ENCODE results near the gene KIF21A. TPM values are rescaled to one million over a fixed set of nuclear protein-coding genes. Genes with fewer than 3 reads are reported as not detected.

Gene KIF21A
- polyA plus RNA-seq, 10 donors = 4.1 to 6.2 (median 5.5) TPM

DNA sequence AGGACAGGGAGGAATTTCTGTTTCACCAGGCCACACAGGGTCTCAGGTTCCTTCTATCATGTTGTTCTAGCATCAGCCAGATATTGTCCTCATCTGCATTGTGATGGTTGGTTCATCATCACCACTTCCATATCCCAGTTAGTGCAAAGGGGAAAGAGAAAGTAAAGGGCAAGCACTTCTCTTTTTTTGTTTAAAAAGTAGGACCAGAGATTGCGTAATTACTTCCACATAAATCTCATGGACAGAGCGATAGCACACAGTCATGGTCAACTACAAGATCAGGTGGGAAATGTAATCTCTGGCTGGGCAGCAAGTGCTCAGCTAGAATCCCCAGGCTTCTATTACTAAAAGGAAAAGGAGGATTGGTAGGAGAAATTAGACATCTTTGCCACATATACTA, 155.1 kb downstream of the KIF21A start:
- no peak for DNase-seq

DNA sequence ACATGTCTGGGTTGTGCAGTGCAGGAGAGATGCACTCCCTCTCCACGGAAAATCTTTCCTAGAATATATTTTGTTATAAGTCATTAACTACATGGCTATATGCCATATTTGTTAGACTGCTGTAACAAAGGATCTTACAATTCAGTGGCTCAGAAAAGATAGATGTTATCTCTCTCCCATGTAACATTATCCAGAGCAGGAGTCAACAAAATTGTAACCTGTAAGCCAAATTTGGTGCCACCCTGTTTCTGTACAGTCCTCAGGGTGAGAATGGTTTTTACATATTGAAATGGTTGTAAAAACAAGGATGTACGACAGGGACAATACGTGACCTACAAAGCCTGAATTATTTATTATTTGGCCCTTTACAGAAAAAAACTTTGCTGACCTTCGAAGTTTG, 155.5 kb downstream of the KIF21A start:
- DNase-seq = no peak

DNA sequence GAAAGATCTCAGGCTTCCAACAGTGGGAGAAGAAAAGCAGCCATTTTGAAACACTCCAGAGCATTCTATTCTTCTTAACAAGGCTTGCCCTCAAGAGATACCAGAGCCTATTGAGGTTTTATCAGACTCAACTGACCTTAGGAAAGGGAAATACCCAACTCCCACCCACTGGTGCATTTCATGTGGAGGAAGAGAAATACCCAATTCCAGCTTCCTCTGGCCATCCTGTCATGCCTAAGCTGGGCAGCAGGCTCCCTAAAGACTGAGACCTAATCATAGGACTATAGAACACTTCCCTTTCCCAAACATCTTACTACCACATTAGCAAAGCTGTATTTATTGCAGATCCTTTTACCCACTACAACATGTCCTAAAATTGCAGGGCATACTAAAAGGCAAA, 164.5 kb downstream of the KIF21A start:
- DNase-seq = no peak

DNA sequence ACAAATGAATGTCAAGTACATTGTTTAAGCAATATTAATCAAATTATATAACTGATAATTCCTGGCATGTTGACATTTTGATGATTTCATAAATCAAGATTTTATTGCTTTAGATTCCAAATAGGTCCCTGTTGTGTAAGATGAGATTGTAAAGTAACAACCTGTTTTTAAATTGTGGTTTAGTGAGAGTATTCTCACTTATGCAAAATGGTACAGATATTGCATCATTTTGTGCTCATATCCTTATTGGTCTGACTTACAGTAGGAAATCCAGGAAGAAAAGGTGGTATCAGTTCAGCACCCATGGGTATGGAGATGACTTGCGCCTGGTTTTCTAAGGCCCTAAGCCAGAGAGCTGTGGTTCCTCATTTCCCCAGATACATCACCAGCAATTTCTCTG, 165.5 kb downstream of the KIF21A start:
- DNase-seq = no peak

DNA sequence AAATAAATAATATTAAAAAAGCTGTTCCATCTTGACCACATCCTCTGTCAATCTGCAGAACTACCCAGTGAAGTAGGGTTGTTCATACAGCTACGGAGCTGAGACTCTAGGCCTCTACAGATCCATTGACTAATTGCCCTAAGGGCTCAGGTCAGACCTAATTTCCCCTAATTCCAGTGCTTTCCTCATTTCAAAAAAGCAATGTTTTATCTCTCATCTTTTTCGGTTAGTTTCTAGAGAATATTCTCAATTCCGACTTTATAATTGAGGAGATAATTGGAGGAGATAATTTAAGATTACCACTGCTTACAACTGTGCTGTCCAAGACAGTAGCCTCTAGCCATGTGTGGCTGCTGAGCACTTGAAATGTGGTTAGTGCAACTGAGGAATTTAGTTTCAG, 167.1 kb downstream of the KIF21A start:
- DNase-seq = no peak

DNA sequence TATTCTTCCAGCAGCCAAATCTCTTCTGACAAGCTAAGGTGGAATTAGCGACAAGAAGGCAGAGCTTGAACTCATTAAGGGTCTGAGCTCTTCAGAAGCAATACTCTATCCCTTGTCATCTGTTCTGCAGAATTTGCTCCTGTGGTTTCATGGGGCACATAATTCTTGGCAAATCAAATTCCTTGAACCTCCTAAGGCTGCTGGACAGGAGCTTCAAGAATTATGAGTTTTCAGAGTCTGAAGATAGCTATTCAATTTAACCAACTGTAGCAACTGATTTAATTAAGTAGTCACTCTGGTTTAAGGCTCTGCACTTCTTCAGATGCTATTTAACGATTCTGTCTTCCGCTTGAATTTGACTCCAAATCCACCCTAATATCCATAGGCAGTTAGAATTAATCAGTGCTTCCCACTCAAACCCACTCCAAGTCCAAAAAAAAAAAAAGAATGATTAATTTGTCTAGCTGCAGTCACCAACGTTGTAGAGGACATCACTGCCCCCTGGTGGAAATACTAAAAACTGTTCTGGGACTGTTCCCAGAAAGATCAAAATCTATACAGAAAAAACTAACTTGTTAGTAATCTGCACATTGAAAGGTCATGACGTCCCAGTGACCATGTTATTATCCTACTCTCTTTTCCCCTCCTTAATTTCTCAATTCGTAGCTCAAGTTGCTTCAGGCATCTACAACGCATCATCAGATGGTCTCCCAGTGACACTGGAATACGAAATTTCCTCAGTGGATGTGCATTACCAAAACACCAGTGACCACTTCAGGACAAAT, 169.9 kb downstream of the KIF21A start:
- peak; percentile 21 to 56 (median 55) for DNase-seq

DNA sequence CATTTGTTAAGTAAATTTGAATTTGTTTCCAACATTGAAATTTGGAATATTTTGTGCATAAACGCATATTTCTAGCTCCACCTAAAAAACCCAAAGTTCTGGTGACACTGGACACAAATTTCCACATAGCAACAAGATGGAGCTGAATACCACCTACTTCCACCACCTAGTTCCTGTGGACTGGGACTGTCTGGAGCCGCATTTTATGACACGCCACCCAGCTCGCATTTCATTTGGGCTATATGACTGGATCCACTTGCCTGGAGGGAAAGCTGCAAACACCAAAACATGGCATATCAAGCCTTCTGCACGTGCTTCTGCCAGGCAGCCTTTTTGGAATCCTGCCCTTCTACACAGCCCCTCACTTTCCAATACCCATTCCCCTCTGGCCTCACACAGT, 173.4 kb downstream of the KIF21A start:
- no peak for DNase-seq

DNA sequence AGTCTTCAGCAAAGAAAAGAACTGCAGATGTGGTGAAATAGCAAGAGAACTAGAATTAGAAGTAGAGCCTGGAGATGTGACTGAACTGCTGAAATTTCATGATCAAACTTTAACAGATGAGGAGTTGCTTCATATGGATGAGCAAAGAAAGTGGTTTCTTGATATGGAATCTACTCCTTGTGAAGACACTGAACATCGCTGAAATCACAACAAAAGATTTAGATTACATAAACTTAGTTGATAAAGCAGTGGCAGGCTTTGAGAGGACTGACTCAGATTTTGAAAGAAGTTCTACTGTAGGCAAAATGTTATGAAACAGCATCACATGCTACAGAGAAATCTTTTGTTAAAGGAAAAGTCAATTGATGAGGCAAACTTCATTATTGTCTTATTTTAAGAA, 175.0 kb downstream of the KIF21A start:
- DNase-seq = no peak

DNA sequence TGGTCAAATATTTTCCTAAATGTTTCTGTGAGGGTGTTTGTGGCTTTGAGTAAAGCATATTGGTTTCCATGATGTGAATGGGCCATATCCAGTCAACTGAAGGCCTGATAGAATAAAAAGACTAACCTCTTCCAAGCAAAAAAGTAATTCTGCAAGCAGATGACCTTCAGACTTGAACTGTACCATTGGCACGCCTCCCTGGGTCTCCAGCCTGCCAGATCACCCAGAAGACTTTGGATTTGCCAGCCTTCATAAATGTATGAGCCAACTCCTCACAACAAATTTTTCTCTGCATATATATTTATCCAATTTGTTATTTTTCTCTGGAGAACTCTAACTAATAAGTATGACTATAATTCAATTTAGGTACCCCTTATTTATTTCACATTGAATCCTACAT, 190.3 kb downstream of the KIF21A start:
- no peak for DNase-seq

Other genes with a start within 250 kb of the KIF21A start
- gene ABCD2, start 176.7 kb upstream of the KIF21A start, polyA plus RNA-seq (ENCODE audit: insufficient read length in 10 of 10) = under 1 TPM; 0.09 to 0.63 (median 0.15) TPM